Caco-2 (cell line): ENCODE data around the gene SLC35F1. TPM values are rescaled to one million over a fixed set of nuclear protein-coding genes. Genes with fewer than 3 reads are reported as not detected.

Experiments
- BruUV-seq: library from RNA; stranded (reverse); fragments of 400-500 nt; replicated peaks from 2 replicates; lab custom pipeline; 2021; lab: Mats Ljungman, UMichigan
- CTCF ChIA-PET: fragments of 300-600 bp; sonication (Branson Sonifier 250); formaldehyde crosslinking; loops from one replicate; lab custom pipeline; 2022; ENCODE audit warnings: antibody characterized with exemption; lab: Charles Lee
- POLR2A ChIA-PET: fragments of 300-600 bp; sonication (Branson Sonifier 250); formaldehyde crosslinking; loops from one replicate; lab custom pipeline; 2022; ENCODE audit warnings: antibody characterized with exemption; lab: Charles Lee
- DNase-seq, 2 experiments: peaks; one replicate each; pipeline versions ENCODE4 v3.0.0 to v3.0.0-alpha.2; 2020 to 2022
- H3K27me3 ChIP-seq: replicated peaks from 2 replicates; pipeline ENCODE4 v1.6.0; 2011; ENCODE audit warnings: low read length; ENCODE audit not compliant: control insufficient read depth, insufficient read depth
- H3K36me3 ChIP-seq: 2 replicates; pipeline ENCODE4 v1.5.1; 2011; ENCODE audit warnings: low read length; ENCODE audit not compliant: control insufficient read depth, insufficient read depth
- H3K4me1 ChIP-seq: fragments of 250-450 bp; sonication (Bioruptor Pico); 2 replicates; pipeline ENCODE4 v1.5.1; 2020; ENCODE audit warnings: mild to moderate bottlenecking
- H3K4me3 ChIP-seq: 2 replicates; pipeline ENCODE4 v1.5.1; 2011; ENCODE audit warnings: low read depth, mild to moderate bottlenecking, control low read depth, low read length
- H3K9me3 ChIP-seq: fragments of 250-450 bp; sonication (Bioruptor Pico); 2 replicates; pipeline ENCODE4 v1.5.1; 2020; ENCODE audit warnings: mild to moderate bottlenecking, moderate library complexity
- H3K27ac Mint-ChIP-seq: one replicate; pipeline ENCODE4 v1.8.0; 2022; ENCODE audit warnings: mixed read lengths; ENCODE audit not compliant: unreplicated experiment
- H3K27me3 Mint-ChIP-seq: one replicate; pipeline ENCODE4 v1.8.0; 2022; ENCODE audit warnings: mixed read lengths; ENCODE audit not compliant: insufficient read depth, unreplicated experiment
- H3K36me3 Mint-ChIP-seq: one replicate; pipeline ENCODE4 v1.8.0; 2022; ENCODE audit warnings: mild to moderate bottlenecking, mixed read lengths; ENCODE audit not compliant: insufficient read depth, unreplicated experiment
- H3K4me1 Mint-ChIP-seq: one replicate; pipeline ENCODE4 v1.8.0; 2022; ENCODE audit warnings: low read depth, mixed read lengths; ENCODE audit not compliant: unreplicated experiment
- H3K4me3 Mint-ChIP-seq: one replicate; pipeline ENCODE4 v1.8.0; 2022; ENCODE audit warnings: mild to moderate bottlenecking, moderate library complexity, mixed read lengths; ENCODE audit not compliant: unreplicated experiment
- H3K9me3 Mint-ChIP-seq: one replicate; pipeline ENCODE4 v1.8.0; 2022; ENCODE audit warnings: mixed read lengths; ENCODE audit not compliant: unreplicated experiment
- CTCF ChIP-seq, 2 experiments: fragments of 200-600 bp in 1 of 2; IDR thresholded peaks; 1 replicate in 1 of 2; 2 replicates in 1 of 2; pipeline versions ENCODE4 v1.5.1 to v1.8.0; 2011 to 2022; ENCODE audit warnings: antibody characterized with exemption in 1 of 2, control low read depth in 1 of 2, inconsistent platforms in 1 of 2, low read depth in 1 of 2, low read length in 1 of 2, mild to moderate bottlenecking in 1 of 2, moderate library complexity in 1 of 2; ENCODE audit not compliant: insufficient read depth in 1 of 2, severe bottlenecking in 1 of 2, unreplicated experiment in 1 of 2
- intact Hi-C: fragments of 100-400 bp; cut with micrococcal nuclease; formaldehyde crosslinking; loops from one replicate; pipeline ENCODE4 v1.10.0; 2022; ENCODE audit not compliant: unreplicated experiment
- total RNA-seq: library from RNA; stranded (reverse); gene quantifications from 2 replicates; pipeline ENCODE4 v1.2.3, GENCODE V29; 2022

SLC35F1 gene
- total RNA-seq, 1 experiment from 2014 or later: not detected

- Mint-ChIP-seq H3K36me3 (no peaks in the 10 kb centered on the region), H3K27me3 (peaks cover 3% of the 10 kb centered on the region), H3K4me1 (no peaks in the 10 kb centered on the region), H3K27ac (no peak overlapping the region), H3K9me3 (peaks cover 17% of the 10 kb centered on the region), H3K4me3 (no peak overlapping the region)
- peak in 1 of 2 experiments; percentile 5 for DNase-seq
- POLR2A ChIA-PET: no interaction called here
- no peaks in the 10 kb centered on the region for H3K36me3 ChIP-seq
- no peaks in the 10 kb centered on the region for H3K9me3 ChIP-seq
- BruUV-seq: no TSS peak
- TF ChIP-seq CTCF (IDR thresholded peaks at IDR 0.05; ENCODE audit: insufficient read depth in 1 of 2, low read depth in 1 of 2, low read length in 1 of 2, severe bottlenecking in 1 of 2, unreplicated experiment in 1 of 2): no peak
- no peak overlapping the region for H3K4me3 ChIP-seq
- H3K27me3 ChIP-seq: no peaks in the 10 kb centered on the region
- intact Hi-C loops: no loop called here
- H3K4me1 ChIP-seq: no peaks in the 10 kb centered on the region
- CTCF ChIA-PET: interaction anchor here (0.6 kb wide), 1 partner anchor 22 kb away, joined by 4 read pairs; no protein-coding TSS in a partner anchor
Measured at GRCh38 chr6:118344014-118344670, 437.1 kb downstream of the SLC35F1 start.

- Mint-ChIP-seq H3K4me3 (no peak overlapping the region), H3K27ac (no peak overlapping the region), H3K4me1 (no peaks in the 10 kb centered on the region), H3K36me3 (no peaks in the 10 kb centered on the region), H3K9me3 (no peaks in the 10 kb centered on the region), H3K27me3 (no peaks in the 10 kb centered on the region)
- no peak for TF ChIP-seq CTCF (IDR thresholded peaks at IDR 0.05; ENCODE audit: insufficient read depth in 1 of 2, low read depth in 1 of 2, low read length in 1 of 2, severe bottlenecking in 1 of 2, unreplicated experiment in 1 of 2)
- CTCF ChIA-PET: no interaction called here
- POLR2A ChIA-PET: no interaction called here
- H3K36me3 ChIP-seq: no peaks in the 10 kb centered on the region
- intact Hi-C loops: no loop called here
- H3K27me3 ChIP-seq: no peaks in the 10 kb centered on the region
- DNase-seq: no peak
- H3K9me3 ChIP-seq: no peaks in the 10 kb centered on the region
- no peaks in the 10 kb centered on the region for H3K4me1 ChIP-seq
- no TSS peak for BruUV-seq
- no peak overlapping the region for H3K4me3 ChIP-seq
Measured at GRCh38 chr6:118350881-118351430, 443.9 kb downstream of the SLC35F1 start.

GRCh38 chr6:118353564-118353963 is 446.5 kb downstream of the SLC35F1 start:
- H3K4me1 ChIP-seq: no peaks in the 10 kb centered on the region
- no peaks in the 10 kb centered on the region for H3K36me3 ChIP-seq
- no peaks in the 10 kb centered on the region for H3K9me3 ChIP-seq
- no peaks in the 10 kb centered on the region for H3K9me3 Mint-ChIP-seq
- no peak for TF ChIP-seq CTCF (IDR thresholded peaks at IDR 0.05; ENCODE audit: insufficient read depth in 1 of 2, low read depth in 1 of 2, low read length in 1 of 2, severe bottlenecking in 1 of 2, unreplicated experiment in 1 of 2)
- no peak for DNase-seq
- intact Hi-C loops: no loop called here
- H3K27me3 ChIP-seq: no peaks in the 10 kb centered on the region
- POLR2A ChIA-PET: no interaction called here
- no TSS peak for BruUV-seq
- no peak overlapping the region for H3K4me3 Mint-ChIP-seq
- no peaks in the 10 kb centered on the region for H3K4me1 Mint-ChIP-seq
- no peaks in the 10 kb centered on the region for H3K27me3 Mint-ChIP-seq
- CTCF ChIA-PET: no interaction called here
- no peaks in the 10 kb centered on the region for H3K36me3 Mint-ChIP-seq
- H3K27ac Mint-ChIP-seq: no peak overlapping the region
- no peak overlapping the region for H3K4me3 ChIP-seq
